Dendritic cell treated with granulocyte-macrophage colony-stimulating factor and Interleukin-4, amounts not matched to agents 40 ng/mL and 50 ng/mL, for 4 days (primary cell): ENCODE data around the gene TMEM114.
"Not testable (repeated sequence)": the region's sequence is repeated elsewhere in the genome, so short reads cannot be mapped to it uniquely, and the experiment has no call there.

Experiments used
- H3K27ac Mint-ChIP-seq: one replicate; pipeline ENCODE4 v1.8.0; 2022; ENCODE audit warnings: mild to moderate bottlenecking, mixed read lengths
- H3K27me3 Mint-ChIP-seq: one replicate; pipeline ENCODE4 v1.8.0; 2022; ENCODE audit warnings: mild to moderate bottlenecking, mixed read lengths
- H3K36me3 Mint-ChIP-seq: one replicate; pipeline ENCODE4 v1.8.0; 2022; ENCODE audit warnings: low read depth, mixed read lengths
- H3K4me1 Mint-ChIP-seq: one replicate; pipeline ENCODE4 v1.8.0; 2022; ENCODE audit warnings: low read depth, mixed read lengths
- H3K4me3 Mint-ChIP-seq: one replicate; pipeline ENCODE4 v1.8.0; 2022; ENCODE audit warnings: mild to moderate bottlenecking, moderate library complexity, mixed read lengths
- H3K9me3 Mint-ChIP-seq: one replicate; pipeline ENCODE4 v1.8.0; 2022; ENCODE audit warnings: mixed read lengths
- intact Hi-C: fragments of 100-400 bp; cut with micrococcal nuclease; formaldehyde crosslinking; loops from one replicate; pipeline ENCODE4 v1.15.0; 2022

The TMEM114 gene

DNA sequence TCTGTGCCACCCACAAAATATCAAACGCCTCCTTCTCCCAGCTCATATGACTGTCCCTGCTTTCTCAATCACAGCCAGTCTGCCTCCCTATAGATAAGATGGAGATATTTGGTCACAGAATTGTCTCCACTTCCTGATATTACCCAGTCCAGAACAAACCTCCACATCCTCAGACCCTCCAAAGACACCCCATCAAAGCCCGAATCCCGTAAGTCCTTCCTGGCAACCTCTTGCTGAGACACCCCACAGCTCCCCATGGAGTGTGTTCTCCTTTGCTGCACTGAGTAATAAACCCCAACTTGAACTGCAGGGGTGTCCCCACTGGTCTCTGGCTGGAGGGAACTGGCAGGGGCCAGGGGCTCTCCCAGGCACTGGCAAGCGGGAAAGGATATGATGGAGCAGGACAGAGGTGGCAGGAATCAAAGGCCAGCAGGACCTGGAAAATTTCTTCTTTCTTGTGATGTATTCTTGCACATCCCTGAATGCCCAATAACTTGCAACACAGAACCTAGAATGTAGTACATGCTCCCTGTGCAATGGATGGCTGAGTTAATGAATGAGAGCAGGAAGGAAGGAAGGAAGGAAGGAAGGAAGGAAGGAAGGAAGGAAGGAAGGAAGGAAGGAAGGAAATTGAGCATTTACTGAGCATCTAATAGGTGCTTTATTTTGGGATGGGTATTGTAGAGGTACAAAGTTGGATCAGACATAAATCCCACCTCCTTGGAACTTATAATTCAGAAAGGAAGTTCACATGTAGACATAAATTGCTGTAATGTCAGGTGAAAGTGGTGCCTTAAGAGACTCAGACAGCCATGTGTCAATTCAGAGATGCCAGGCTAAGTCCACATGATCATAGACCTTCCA lies 13.9 kb downstream of the TMEM114 start:
- intact Hi-C loops: no loop called here
- Mint-ChIP-seq H3K27me3 (peaks cover 27% of the 10 kb centered on the region), H3K36me3 (no peaks in the 10 kb centered on the region), H3K4me1 (peaks cover 14% of the 10 kb centered on the region), H3K9me3 (no peaks in the 10 kb centered on the region), H3K27ac (no peak overlapping the region), H3K4me3 (no peak overlapping the region)

DNA sequence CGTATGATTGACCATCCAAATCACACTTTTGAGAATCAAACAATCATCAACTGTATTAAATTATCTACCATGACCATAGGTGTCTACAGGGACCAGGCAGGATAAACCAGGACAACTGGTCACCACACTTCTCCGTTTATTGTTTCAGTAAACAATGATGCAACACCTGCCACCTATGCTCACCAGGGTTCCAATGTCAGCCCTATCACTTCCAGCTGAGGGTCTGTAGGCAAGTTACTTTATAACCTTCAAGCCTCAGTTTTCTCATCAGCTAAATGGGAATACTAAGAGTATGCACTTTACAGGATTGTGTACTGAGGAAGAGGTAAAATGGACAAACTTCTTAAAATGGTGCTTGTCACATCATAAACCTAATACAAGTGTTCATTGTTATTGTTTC lies 14.9 kb downstream of the TMEM114 start:
- Mint-ChIP-seq H3K4me3 (no peak overlapping the region), H3K4me1 (peaks cover 19% of the 10 kb centered on the region), H3K36me3 (no peaks in the 10 kb centered on the region), H3K27me3 (peaks cover 30% of the 10 kb centered on the region), H3K9me3 (no peaks in the 10 kb centered on the region), H3K27ac (no peak overlapping the region)
- intact Hi-C loops: no loop called here

DNA sequence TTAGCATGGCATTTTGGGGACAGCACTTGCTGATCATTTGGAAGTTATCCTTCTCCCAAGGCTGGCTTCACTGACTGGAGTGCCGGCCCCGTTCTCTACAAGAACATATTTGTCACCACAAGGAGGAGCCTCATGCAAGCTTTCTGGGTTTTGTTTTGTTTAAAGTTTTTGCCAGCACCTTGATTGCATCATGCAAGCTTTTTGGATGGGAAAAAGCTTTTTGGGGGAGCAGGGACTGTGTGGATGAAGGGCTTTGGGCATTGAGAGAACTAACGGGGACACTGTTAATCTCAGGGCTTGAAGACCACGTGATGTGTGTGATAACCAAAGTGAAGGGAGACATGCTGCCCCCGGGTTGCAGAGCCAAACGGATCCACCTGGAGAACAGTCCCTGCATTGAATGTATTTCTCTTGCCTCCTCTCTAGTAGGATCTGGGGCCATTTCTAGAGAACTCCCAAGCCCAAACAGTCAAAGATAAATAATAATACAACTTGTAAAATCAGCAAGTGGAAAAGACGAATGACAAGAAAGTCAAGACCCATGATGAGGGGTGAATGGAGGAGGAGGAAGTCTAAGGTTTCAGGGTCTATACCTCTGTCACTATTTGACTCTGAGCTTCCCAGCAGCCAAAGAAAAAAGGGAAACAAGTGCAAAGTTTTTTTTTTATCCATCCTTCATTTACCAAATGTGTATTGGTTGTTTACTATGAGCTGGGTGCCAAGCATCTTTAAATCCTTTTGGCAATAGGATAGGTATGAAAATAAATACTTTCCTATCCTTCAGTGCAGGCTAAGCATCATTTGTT lies 17.2 kb downstream of the TMEM114 start:
- no peaks in the 10 kb centered on the region for H3K36me3 Mint-ChIP-seq
- H3K27me3 Mint-ChIP-seq: peaks cover 42% of the 10 kb centered on the region
- peaks cover 19% of the 10 kb centered on the region for H3K4me1 Mint-ChIP-seq
- no peak overlapping the region for H3K27ac Mint-ChIP-seq
- no peak overlapping the region for H3K4me3 Mint-ChIP-seq
- no peaks in the 10 kb centered on the region for H3K9me3 Mint-ChIP-seq
- intact Hi-C loops: no loop called here

DNA sequence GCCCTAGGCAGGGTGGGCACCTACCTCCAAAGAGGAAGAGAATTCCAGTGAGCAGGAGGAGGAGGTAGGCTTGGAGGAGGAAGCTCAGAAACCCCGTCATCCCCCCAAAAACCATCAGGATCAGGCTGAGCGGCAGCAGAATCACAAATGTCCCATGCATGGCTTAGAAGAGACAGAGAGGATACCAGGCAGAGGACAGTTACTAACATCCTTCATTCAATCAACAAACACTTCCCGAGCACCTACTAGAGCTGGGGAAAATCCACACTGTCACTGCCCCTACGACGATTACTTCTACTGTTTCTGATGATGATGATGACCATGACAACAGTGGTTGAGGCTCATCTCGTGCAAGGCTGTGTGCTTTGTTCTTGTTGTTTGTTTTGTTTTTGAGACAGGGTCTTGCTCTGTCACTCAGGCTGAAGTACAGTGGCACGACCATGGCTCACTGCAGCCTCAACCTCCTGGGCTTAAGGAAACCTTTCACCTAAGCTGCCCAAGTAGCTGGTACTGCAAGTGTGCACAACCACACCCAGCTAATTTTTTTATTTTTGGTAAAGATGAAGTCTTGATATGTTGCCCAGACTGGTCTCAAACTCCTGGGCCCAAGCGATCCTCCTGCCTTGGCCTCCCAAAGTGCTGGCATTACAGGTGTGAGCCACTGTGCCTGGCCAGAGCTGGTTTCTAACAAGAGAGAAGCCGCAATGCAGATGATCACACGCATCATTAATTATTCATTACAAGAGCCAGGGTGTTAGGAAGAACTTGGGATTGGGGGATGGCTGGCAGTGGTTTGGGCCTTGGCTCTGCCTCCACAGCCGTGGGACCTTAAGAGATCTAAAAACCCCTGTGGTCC lies 18.0 kb downstream of the TMEM114 start:
- intact Hi-C loops: no loop called here
- Mint-ChIP-seq H3K4me3 (no peak overlapping the region), H3K27me3 (peaks cover 38% of the 10 kb centered on the region), H3K36me3 (no peaks in the 10 kb centered on the region), H3K4me1 (peaks cover 19% of the 10 kb centered on the region), H3K27ac (peak overlapping the region; percentile 51), H3K9me3 (no peaks in the 10 kb centered on the region)

DNA sequence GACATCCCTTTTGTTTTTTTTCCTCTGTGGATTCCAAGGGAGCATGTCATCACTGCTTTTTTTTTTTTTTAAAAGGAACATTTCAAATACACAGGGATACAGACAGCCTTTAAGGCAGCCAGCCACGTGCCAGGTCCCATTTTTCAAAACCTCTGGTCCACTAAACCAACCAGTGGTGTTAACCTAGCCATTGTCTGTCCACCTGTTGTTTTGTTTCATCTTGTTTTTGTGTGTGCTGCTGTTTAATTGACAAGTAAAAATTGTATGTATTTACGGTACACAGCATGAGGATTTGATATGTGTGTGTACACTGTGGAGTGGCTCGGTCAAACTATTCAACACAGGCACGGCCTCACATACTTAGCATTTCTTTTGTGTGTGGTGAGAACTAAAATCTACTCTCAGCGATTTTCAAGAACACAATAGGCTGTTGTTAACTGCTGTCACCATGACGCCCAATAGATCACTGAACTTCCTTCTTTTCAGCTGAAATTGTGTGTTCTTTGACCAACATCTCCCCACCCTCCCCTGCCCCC lies 19.2 kb downstream of the TMEM114 start:
- Mint-ChIP-seq H3K9me3 (no peaks in the 10 kb centered on the region), H3K4me1 (peaks cover 19% of the 10 kb centered on the region), H3K27me3 (peaks cover 32% of the 10 kb centered on the region), H3K27ac (peak overlapping the region; percentile 51), H3K36me3 (no peaks in the 10 kb centered on the region), H3K4me3 (no peak overlapping the region)
- intact Hi-C loops: loop anchor here (1.0 kb wide), 1 partner anchor 74 kb away; no protein-coding TSS in a partner anchor

DNA sequence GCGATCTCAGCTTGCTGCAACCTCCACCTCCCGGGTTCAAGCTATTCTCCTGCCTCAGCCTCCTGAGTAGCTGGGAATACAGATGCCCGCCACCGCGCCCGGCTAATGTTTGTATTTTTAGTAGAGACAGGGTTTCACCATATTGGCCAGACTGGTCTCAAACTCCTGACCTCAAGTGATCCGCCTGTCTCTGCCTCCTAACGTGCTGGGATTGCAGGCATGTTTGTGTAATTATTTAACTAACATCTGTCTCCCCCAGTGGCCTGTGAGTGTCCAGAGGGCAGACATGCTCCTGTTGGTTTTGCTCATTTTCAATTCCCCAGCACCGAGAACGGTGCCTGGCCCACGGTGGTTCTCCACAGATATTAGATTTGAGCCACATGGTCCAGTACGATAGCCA lies 19.9 kb downstream of the TMEM114 start:
- H3K9me3 Mint-ChIP-seq, H3K4me3 Mint-ChIP-seq, intact Hi-C loops, H3K36me3 Mint-ChIP-seq: not testable (repeated sequence)
- H3K27ac Mint-ChIP-seq: peak overlapping the region; percentile 51
- peaks cover 19% of the 10 kb centered on the region for H3K4me1 Mint-ChIP-seq
- peaks cover 29% of the 10 kb centered on the region for H3K27me3 Mint-ChIP-seq

DNA sequence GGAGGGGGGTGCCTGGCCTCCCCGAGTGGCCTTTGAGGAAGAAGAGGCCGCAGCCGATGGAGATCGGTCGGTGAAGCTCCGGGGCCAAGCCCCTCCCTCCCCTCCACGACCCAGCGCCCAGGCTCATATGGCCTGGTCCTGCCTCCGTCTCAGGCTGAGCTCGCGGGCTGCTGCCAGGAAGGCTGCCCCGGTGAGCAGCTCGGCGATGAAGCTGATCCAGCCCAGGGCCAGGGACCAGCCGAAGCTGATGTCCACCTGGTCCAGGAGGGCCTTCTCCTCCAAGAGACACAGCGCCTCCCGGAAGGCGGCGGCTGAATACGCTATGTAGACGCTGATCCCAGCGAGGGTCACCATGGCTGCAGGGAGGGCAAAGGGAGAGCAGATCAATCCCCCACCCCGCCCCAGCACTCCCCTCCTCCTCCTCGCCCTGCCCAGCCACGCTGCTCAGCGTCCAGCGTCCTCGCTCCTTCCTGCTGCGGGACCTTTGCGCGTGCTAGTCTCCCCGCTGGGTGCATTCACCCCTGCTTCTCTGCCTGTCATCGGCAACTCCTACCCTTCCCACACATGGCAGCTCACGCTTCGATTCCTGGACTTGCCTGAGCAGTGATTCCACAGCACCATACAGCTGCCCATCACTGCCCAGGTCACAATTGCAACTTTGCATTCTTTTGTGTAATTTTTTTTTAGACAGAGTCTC lies 20.5 kb downstream of the TMEM114 start:
- H3K4me1 Mint-ChIP-seq: peaks cover 19% of the 10 kb centered on the region
- peak overlapping the region; percentile 51 for H3K27ac Mint-ChIP-seq
- intact Hi-C loops: no loop called here
- H3K9me3 Mint-ChIP-seq: no peaks in the 10 kb centered on the region
- H3K27me3 Mint-ChIP-seq: peaks cover 28% of the 10 kb centered on the region
- H3K36me3 Mint-ChIP-seq: no peaks in the 10 kb centered on the region
- no peak overlapping the region for H3K4me3 Mint-ChIP-seq

DNA sequence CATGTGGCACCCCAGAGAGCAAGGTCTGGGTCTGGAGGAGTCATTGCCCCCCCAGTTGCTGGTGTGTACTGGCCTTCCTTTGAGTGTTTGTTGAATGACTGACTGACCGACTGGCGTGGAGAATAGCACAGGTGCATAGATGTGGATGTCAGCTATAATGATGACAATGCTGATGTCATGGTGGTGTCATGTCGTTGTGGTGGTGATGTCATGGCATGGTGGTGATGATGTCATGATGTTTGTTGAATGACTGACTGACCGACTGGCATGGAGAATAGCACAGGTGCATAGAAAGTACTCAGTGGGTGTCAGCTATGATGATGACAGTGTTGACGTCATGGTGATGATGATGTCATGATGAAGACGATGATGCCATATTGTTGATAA lies 22.1 kb downstream of the TMEM114 start:
- intact Hi-C loops: no loop called here
- Mint-ChIP-seq H3K9me3 (no peaks in the 10 kb centered on the region), H3K27ac (no peak overlapping the region)

DNA sequence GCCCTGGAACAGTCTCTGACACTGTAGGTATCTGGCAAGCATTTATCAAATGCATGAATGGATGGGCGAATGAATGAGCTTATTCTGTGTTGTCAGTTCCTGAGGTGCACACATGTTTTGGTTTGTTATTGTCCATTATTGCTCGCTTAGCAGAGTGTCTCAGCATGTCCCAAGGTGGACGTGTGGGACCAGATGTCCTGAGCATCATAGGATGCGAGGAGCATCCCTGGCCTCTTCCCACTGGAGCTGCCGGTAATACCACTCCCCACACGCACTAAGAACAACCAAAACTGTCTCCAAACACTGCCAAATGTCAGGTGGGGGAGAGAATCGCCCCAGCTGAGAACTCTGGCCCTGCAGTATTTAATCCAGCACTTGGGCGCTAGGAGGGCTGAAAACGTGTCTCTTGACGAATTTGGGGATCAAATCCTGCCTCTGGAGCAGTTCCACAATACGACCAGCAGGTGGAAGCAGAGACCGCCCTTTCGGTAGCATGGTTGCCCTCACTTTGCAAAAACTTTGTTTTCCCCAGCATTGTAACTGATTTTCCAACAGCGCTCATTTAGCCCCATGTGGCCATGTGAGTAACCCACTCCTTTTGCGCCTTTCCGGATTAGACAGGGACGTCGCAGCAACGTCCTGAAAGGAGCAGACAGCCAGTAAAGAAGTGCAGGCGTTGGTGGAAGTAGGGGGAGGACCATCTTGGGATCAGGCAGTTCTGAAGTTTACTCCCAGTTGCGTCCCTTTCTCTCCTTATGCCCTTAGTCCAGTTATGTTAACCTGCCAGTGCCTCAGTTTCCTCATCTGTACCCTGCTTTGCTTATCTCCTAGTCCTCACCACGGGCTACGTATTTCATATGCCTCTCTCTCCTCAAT lies 22.7 kb downstream of the TMEM114 start:
- Mint-ChIP-seq H3K4me3 (no peak overlapping the region), H3K9me3 (no peaks in the 10 kb centered on the region), H3K4me1 (peaks cover 13% of the 10 kb centered on the region), H3K27ac (no peak overlapping the region), H3K27me3 (peaks cover 24% of the 10 kb centered on the region), H3K36me3 (no peaks in the 10 kb centered on the region)
- intact Hi-C loops: loop anchor here (1.0 kb wide), 3 partner anchors 88 to 313 kb away; no protein-coding TSS in a partner anchor

More for the DNA sequence above, 22.1 kb downstream of the TMEM114 start:
- Mint-ChIP-seq H3K27me3 (peaks cover 24% of the 10 kb centered on the region), H3K4me1 (peaks cover 19% of the 10 kb centered on the region), H3K4me3 (no peak overlapping the region), H3K36me3 (no peaks in the 10 kb centered on the region)

DNA sequence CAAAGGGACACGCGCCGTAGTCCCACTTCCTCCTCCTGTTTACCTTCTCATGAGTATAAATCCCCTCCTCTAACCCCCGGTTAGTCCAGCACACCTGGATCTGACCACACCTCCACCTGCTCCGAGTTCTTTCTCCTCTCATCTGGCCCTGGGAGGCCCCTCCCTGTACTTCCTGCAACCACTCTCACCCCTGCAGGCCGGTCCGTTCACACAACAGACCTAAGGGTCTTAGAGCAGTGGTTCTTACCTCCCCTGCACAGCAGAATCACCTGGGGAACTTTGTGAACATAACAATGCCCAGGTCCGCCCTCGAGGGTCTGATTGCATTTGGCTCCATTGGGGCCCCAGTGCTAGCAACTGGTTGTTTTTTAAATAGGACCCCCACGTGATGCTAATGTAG lies 24.8 kb downstream of the TMEM114 start:
- Mint-ChIP-seq H3K27ac (no peak overlapping the region), H3K27me3 (peaks cover 18% of the 10 kb centered on the region), H3K4me1 (no peaks in the 10 kb centered on the region), H3K9me3 (no peaks in the 10 kb centered on the region), H3K4me3 (no peak overlapping the region), H3K36me3 (no peaks in the 10 kb centered on the region)
- intact Hi-C loops: no loop called here

DNA sequence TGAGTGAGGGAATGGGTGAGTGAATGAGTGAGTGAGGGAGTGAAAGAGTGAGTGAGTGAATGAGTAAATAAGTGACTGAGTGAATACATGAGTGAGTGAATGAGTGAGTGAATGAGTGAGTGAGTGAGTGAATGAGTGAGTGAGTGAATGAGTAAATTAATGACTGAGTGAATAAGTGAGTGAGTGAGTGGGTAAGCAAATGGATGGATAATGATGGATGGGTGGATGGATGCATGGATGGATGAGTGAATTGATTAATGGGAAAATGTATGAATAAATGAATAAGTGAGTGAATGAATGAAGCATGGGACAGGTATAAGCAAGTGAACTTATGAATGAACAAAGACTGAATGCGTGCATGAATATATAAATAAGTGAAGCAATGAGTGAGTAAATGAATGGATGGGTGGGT lies 25.4 kb downstream of the TMEM114 start:
- H3K9me3 Mint-ChIP-seq: no peaks in the 10 kb centered on the region
- H3K4me3 Mint-ChIP-seq: no peak overlapping the region
- no peaks in the 10 kb centered on the region for H3K4me1 Mint-ChIP-seq
- no peak overlapping the region for H3K27ac Mint-ChIP-seq
- peaks cover 12% of the 10 kb centered on the region for H3K27me3 Mint-ChIP-seq
- intact Hi-C loops: no loop called here
- no peaks in the 10 kb centered on the region for H3K36me3 Mint-ChIP-seq

DNA sequence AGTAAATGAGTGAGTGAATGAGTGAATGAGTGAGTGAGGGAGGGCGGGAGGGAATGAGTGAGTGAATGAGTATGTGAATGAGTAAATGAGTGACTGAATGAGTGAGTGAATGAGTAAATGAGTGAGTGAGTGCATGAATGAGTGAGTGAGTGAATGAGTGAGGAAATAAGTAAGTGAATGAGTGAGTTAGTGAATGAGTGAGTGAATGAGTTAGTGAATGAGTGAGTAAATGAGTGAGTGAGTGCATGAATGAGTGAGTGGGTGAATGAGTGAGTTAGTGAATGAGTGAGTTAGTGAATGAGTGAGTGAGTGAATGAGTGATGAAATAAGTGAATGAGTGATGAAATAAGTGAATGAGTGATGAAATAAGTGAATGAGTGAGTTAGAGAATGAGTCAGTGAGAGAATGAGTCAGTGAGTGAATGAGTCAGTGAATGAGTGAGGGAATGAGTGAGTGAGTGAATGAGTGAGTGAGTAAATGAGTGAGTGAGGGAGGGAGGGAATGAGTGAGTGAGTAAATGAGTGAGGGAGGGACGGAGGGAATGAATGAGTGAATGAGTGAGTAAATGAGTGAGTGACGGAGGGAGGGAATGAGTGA lies 26.3 kb downstream of the TMEM114 start:
- H3K27ac Mint-ChIP-seq, intact Hi-C loops, H3K27me3 Mint-ChIP-seq, H3K4me1 Mint-ChIP-seq, H3K36me3 Mint-ChIP-seq, H3K4me3 Mint-ChIP-seq, H3K9me3 Mint-ChIP-seq: not testable (repeated sequence)
